Stimulated activated CD8-positive, alpha-beta memory T cell treated with anti-CD3 and anti-CD28 coated beads, Interleukin-7, amount 100 ng/mL, for 48 hours (primary cell): Measurements from ENCODE around the gene POM121.
"Not testable (repeated sequence)": the region's sequence is repeated elsewhere in the genome, so short reads cannot be mapped to it uniquely, and the experiment has no call there.

Experiments used
- DNase-seq, 2 donors: peaks; one replicate each; pipeline ENCODE4 v3.0.0-alpha.2; 2020; ENCODE audit warnings: low read depth in 1 of 2; ENCODE audit errors: extremely low read depth in 1 of 2

POM121 gene

GRCh38 chr7:72995484-72995883, 70.6 kb downstream of the POM121 start:
- not testable (repeated sequence) for DNase-seq

DNA sequence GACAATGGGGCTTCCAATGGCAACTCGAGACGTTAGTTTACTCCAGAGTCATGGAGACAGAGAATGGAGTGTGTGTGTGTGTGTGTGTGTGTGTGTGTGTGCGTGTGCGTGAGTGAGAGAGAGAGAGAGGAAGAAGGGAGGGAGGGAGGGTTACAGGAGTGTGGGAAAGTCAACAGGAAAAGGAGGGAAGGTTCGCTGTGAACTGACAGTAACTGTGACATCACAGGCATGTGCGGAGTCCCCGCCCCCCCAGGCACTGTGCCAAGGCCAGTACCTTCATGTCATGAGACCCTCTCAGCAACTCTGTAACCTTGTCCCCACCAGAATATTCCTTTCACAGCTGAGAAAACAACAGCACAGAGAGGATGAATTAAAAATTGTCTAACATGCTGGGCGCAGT, 72.6 kb downstream of the POM121 start:
- DNase-seq = not testable (repeated sequence)

GRCh38 chr7:72997887-72998468, 73.1 kb downstream of the POM121 start:
- not testable (repeated sequence) for DNase-seq
